Esophagus (tissue), 2 donors: ENCODE results near the gene RBBP8NL. TPM values are rescaled to one million over a fixed set of nuclear protein-coding genes. Genes with fewer than 3 reads are reported as not detected.
"Not testable (repeated sequence)": the region's sequence is repeated elsewhere in the genome, so short reads cannot be mapped to it uniquely, and the experiment has no call there.

Experiments
- H3K27ac ChIP-seq, 2 donors: one replicate each; pipeline ENCODE4 v1.5.1; 2013; ENCODE audit warnings: low read depth in 2 of 2, mild to moderate bottlenecking in 2 of 2, inconsistent platforms in 1 of 2, low read length in 1 of 2, moderate library complexity in 1 of 2
- H3K27me3 ChIP-seq, 2 donors: one replicate each; pipeline ENCODE4 v1.6.1; 2013; ENCODE audit warnings: low read length in 2 of 2, control low read depth in 1 of 2, mild to moderate bottlenecking in 1 of 2; ENCODE audit not compliant: insufficient read depth in 2 of 2, control insufficient read depth in 1 of 2
- H3K36me3 ChIP-seq, 2 donors: one replicate each; pipeline ENCODE4 v1.6.1; 2013; ENCODE audit warnings: low read length in 1 of 2; ENCODE audit not compliant: control insufficient read depth in 2 of 2, insufficient read depth in 2 of 2
- H3K4me1 ChIP-seq, 2 donors: one replicate each; pipeline ENCODE4 v1.6.1; 2013; ENCODE audit warnings: low read length in 1 of 2; ENCODE audit not compliant: control insufficient read depth in 2 of 2, insufficient read depth in 2 of 2
- H3K4me3 ChIP-seq, 2 donors: one replicate each; pipeline ENCODE4 v1.5.1; 2013; ENCODE audit warnings: low read length in 2 of 2, mild to moderate bottlenecking in 2 of 2, low read depth in 1 of 2, moderate library complexity in 1 of 2
- H3K9me3 ChIP-seq, 2 donors: one replicate each; pipeline ENCODE4 v1.6.1; 2013; ENCODE audit warnings: mild to moderate bottlenecking in 2 of 2, low read depth in 1 of 2, low read length in 1 of 2, moderate library complexity in 1 of 2; ENCODE audit not compliant: control insufficient read depth in 2 of 2, insufficient read depth in 1 of 2
- WGBS, 2 donors: extraction: QIAGEN DNeasy Blood & Tissue Kit; methylation state at CpG; one replicate each; pipeline ENCODE4 v1.1.7; 2013; 5-methylcytosine and 5-hydroxymethylcytosine counted together
- polyA plus RNA-seq, 2 donors: library from polyadenylated mRNA; stranded (reverse); fragments of 200-250 nt; gene quantifications; one replicate each; pipeline ENCODE4 v1.2.3, GENCODE V29; 2013
- donor health status: healthy with polysubstance abuse.
- donor health status: Bipolar disorder and iron deficiency.

Gene RBBP8NL
- polyA plus RNA-seq, 2 donors, result 4.0 to 16.8 TPM

- Histone ChIP-seq H3K36me3 (no peaks in the 10 kb centered on the region), H3K4me3 (no peak overlapping the region), H3K27ac (peak overlapping the region; percentile 84 to 85), H3K9me3 (no peaks in the 10 kb centered on the region), H3K4me1 (peaks cover 9 to 35% of the 10 kb centered on the region in 2 donors), H3K27me3 (no peaks in the 10 kb centered on the region)
- 86 to 89% methylated on average over 6 of the region's 6 CpGs for WGBS, 2 donors
Measured at GRCh38 chr20:62381842-62382241, 45.5 kb downstream of the RBBP8NL start.

- WGBS, 2 donors, result 36 to 55% methylated on average over 16 of the region's 16 CpGs
- Histone ChIP-seq H3K4me3 (no peak overlapping the region), H3K36me3 (no peaks in the 10 kb centered on the region), H3K4me1 (peaks cover 13 to 37% of the 10 kb centered on the region in 2 donors), H3K27ac (peak overlapping the region; percentile 84 to 85), H3K27me3 (no peaks in the 10 kb centered on the region), H3K9me3 (no peaks in the 10 kb centered on the region)
Measured at GRCh38 chr20:62381202-62381797, 46.0 kb downstream of the RBBP8NL start.

GRCh38 chr20:62378215-62378614, 49.1 kb downstream of the RBBP8NL start:
- Histone ChIP-seq H3K27ac (peak overlapping the region; percentile 91 to 95), H3K9me3 (no peaks in the 10 kb centered on the region), H3K4me3 (no peak overlapping the region), H3K27me3 (no peaks in the 10 kb centered on the region), H3K4me1 (peaks cover 16 to 46% of the 10 kb centered on the region in 2 donors), H3K36me3 (no peaks in the 10 kb centered on the region)
- WGBS, 2 donors, result 47 to 62% methylated on average over 22 of the region's 22 CpGs

GRCh38 chr20:62377615-62378178, 49.6 kb downstream of the RBBP8NL start:
- H3K27ac ChIP-seq, result peak overlapping the region; percentile 91 to 95
- no peaks in the 10 kb centered on the region for H3K36me3 ChIP-seq
- H3K4me1 ChIP-seq, result peaks cover 16 to 46% of the 10 kb centered on the region in 2 donors
- no peak overlapping the region for H3K4me3 ChIP-seq
- no peaks in the 10 kb centered on the region for H3K27me3 ChIP-seq
- H3K9me3 ChIP-seq, result no peaks in the 10 kb centered on the region
- WGBS, 2 donors, result 36 to 46% methylated on average over 11 to 15 of the region's 15 CpGs

- WGBS, 2 donors, result 57 to 71% methylated on average over 17 of the region's 17 CpGs
- H3K9me3 ChIP-seq, result no peaks in the 10 kb centered on the region
- H3K27ac ChIP-seq, result peak overlapping the region; percentile 91 to 95
Measured at GRCh38 chr20:62377064-62377461, 50.3 kb downstream of the RBBP8NL start.

GRCh38 chr20:62376112-62377063, 51.0 kb downstream of the RBBP8NL start:
- 43 to 47% methylated on average over 26 of the region's 26 CpGs for WGBS, 2 donors
- no peaks in the 10 kb centered on the region for H3K27me3 ChIP-seq
- H3K27ac ChIP-seq, result peak overlapping the region; percentile 58 to 95
- H3K9me3 ChIP-seq, result no peaks in the 10 kb centered on the region
- peaks cover 16 to 38% of the 10 kb centered on the region in 2 donors for H3K4me1 ChIP-seq
- H3K36me3 ChIP-seq, result no peaks in the 10 kb centered on the region
- no peak overlapping the region for H3K4me3 ChIP-seq

More at GRCh38 chr20:62377064-62377461, 50.3 kb downstream of the RBBP8NL start:
- Histone ChIP-seq H3K4me1 (peaks cover 16 to 43% of the 10 kb centered on the region in 2 donors), H3K4me3 (no peak overlapping the region), H3K27me3 (no peaks in the 10 kb centered on the region), H3K36me3 (no peaks in the 10 kb centered on the region)

GRCh38 chr20:62374331-62375152, 52.8 kb downstream of the RBBP8NL start:
- Histone ChIP-seq H3K27ac (peak overlapping the region; percentile 38 to 56), H3K27me3 (no peaks in the 10 kb centered on the region), H3K9me3 (no peaks in the 10 kb centered on the region), H3K4me3 (no peak overlapping the region), H3K4me1 (peaks cover 21 to 40% of the 10 kb centered on the region in 2 donors), H3K36me3 (no peaks in the 10 kb centered on the region)
- 41 to 49% methylated on average over 24 of the region's 24 CpGs for WGBS, 2 donors

- not testable (repeated sequence) for H3K27me3 ChIP-seq, H3K36me3 ChIP-seq, H3K9me3 ChIP-seq, H3K4me3 ChIP-seq
- WGBS, 2 donors, result 88% methylated on average over 25 to 27 of the region's 40 CpGs
- Histone ChIP-seq H3K4me1 (peaks cover 24 to 41% of the 10 kb centered on the region in 2 donors), H3K27ac (peak overlapping the region in 1 of 2 donors; percentile 4)
Measured at GRCh38 chr20:62373631-62374179, 53.6 kb downstream of the RBBP8NL start.
